ENCODE measurements around the gene RDH13. TPM values are rescaled to one million over a fixed set of nuclear protein-coding genes. Genes with fewer than 3 reads are reported as not detected.

The RDH13 gene
- total RNA-seq, 1 donor from 2014 or later, result 47.8 TPM

GRCh38 chr19:55094456-55095259 lies 31.7 kb upstream of the RDH13 start:
- no peak for ATAC-seq
- intact Hi-C loops (cut with DNase I), result no loop called here
- no peak for DNase-seq (ENCODE audit: missing footprints)

GRCh38 chr19:55092423-55093318 lies 29.7 kb upstream of the RDH13 start:
- DNase-seq (ENCODE audit: missing footprints), result no peak
- ATAC-seq, result no peak
- intact Hi-C loops (cut with DNase I), result no loop called here

DNA sequence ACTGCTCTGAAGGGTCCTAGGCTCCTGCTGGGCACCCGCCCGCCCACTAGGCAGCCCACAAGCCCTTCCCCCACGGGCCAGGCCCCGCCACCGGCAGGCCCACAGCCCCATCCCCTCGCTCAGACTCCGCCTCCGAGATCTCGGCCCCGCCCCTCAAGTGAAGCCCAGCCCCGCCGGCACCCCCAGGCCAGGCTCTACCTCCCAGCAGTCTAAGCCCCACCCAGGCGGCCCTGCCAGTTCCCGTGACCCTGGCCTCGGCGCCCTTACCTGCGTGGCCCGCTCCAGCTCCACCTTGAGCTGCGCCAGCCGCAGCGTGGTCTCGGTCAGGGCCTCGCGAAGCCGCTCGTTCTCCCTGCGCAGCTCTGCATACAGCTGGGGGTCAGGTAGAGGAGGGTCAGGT lies 29.0 kb upstream of the RDH13 start:
- intact Hi-C loops (cut with DNase I), result no loop called here
- DNase-seq (ENCODE audit: missing footprints) (no peak), ATAC-seq (no peak)

GRCh38 chr19:55091126-55091910 lies 28.4 kb upstream of the RDH13 start:
- intact Hi-C loops (cut with DNase I), result no loop called here
- ATAC-seq (no peak), DNase-seq (ENCODE audit: missing footprints) (no peak)

DNA sequence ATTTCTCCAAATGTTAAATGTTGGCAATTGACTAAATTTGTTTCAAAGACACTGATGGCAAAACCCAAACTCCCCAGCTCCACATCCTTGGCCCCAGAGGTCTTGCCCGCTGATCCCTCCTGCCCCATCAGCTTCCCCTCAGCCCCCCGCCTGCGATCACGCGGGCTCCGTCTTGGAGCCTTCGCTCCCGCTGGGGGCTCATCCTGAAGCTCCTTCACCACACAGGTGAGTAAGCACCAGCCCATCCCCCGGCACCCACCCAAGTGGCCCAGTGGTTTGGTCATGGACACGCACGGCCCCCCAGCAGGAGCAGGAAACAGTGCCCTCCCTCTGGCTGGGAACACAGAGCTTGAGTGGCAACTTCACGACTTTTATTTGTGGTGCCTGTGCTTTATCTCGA lies 27.6 kb upstream of the RDH13 start:
- ATAC-seq (no peak), DNase-seq (ENCODE audit: missing footprints) (no peak)
- intact Hi-C loops (cut with DNase I), result no loop called here

DNA sequence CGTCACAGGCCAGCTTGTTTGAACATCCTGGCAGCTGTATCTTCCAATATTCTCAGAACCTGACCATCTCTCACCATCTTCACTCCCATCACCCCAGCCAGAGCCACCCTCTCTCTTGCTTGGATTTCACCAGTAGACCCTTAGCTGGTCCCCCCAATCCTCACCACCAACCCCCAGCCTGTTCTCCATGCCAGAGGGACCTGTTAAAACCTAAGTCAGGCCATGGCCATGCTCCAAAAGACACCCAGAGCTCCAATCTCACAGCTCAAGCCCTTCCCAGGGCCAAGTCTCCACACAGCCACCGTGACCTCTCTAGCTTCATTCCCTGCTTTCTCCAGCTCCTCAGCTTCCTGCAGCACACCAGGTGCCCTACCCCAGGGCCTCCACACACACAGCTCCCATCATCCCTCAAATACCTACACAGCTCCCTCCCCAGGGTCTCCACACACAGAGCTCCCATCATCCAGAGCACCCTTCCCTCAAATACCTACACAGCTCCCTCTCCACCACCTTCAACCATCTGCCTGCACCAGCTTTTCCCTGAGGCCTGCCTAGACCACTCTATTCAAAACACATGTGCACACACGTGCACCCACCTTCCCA lies 26.5 kb upstream of the RDH13 start:
- DNase-seq (ENCODE audit: missing footprints) (no peak), ATAC-seq (no peak)
- intact Hi-C loops (cut with DNase I), result no loop called here

GRCh38 chr19:55088543-55089341 lies 25.8 kb upstream of the RDH13 start:
- ATAC-seq, result peak; percentile 28

GRCh38 chr19:55088021-55088451 lies 25.1 kb upstream of the RDH13 start:
- ATAC-seq (no peak), DNase-seq (ENCODE audit: missing footprints) (no peak)
- intact Hi-C loops (cut with DNase I), result no loop called here

More at GRCh38 chr19:55088543-55089341, 25.8 kb upstream of the RDH13 start:
- intact Hi-C loops (cut with DNase I), result no loop called here
- DNase-seq (ENCODE audit: missing footprints), result peak; percentile 85

- intact Hi-C loops (cut with DNase I), result loop anchor here (2.0 kb wide), 1 partner anchor 25 kb away; no protein-coding TSS in a partner anchor
- DNase-seq (ENCODE audit: missing footprints) (no peak), ATAC-seq (peak; percentile 27)
Observed at GRCh38 chr19:55087542-55087901, 24.6 kb upstream of the RDH13 start.

DNA sequence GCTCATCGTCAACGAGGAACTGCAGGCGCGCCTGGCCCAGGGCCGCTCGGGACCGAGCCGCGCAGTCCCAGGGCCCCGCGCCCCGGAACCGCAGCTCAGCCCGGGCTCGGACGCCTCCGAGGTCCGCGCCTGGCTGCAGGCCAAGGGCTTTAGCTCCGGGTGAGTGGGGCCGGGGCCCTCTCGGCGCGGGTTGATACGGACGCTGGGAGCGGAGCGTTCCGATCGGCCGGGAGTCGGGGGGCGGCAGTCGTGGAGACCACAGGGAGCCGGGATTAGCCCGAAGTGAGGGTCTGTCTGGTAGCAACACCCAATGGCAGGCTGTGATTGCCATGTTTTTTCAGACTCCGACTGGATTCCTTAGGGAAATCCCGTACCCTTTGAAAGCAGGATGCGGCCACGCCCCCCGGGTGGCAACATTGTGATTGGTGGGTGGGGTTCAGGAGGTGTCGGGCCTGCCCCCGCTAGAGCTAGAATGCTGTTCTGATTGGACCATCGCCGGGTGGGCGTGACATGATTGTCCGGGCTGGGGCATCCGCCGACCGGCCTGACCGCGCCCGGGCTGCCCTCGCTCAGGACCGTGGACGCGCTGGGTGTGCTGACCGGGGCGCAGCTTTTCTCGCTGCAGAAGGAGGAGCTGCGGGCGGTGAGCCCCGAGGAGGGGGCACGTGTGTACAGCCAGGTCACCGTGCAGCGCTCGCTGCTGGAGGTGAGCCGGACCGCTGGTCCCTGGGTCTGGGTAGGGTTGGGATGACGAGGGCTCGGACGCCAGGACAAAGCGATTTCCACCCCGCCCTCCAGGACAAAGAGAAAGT lies 24.0 kb upstream of the RDH13 start:
- peak; percentile 96 for DNase-seq (ENCODE audit: missing footprints)
- peak; percentile 86 for ATAC-seq
- intact Hi-C loops (cut with DNase I), result loop anchor here (2.0 kb wide), 1 partner anchor 26 kb away; no protein-coding TSS in a partner anchor

- intact Hi-C loops (cut with DNase I), result loop anchor here (2.0 kb wide), 1 partner anchor 27 kb away; no protein-coding TSS in a partner anchor
- DNase-seq (ENCODE audit: missing footprints) (no peak), ATAC-seq (no peak)
Observed at GRCh38 chr19:55085923-55086715, 23.2 kb upstream of the RDH13 start.

DNA sequence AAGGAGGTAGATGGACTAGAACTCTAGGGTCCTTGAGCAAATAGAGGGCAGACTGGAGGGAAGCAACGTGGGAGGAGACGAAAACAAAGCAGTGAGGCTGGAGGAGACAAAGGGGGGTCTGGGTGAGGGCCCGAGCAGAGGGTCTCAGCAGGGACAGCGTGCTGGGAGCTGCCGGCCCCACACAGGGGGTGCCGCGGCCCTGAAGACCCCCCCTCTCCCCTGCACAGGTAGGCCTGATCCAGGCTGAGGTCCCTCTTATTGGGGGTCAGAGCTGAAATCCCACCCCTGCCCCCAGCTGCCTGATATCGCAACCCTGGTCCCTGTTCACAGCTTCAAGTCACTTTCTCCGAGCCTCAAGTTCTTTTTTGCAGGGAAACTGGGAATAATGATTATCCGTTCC lies 21.5 kb upstream of the RDH13 start:
- no peak for DNase-seq (ENCODE audit: missing footprints)
- intact Hi-C loops (cut with DNase I), result no loop called here
- no peak for ATAC-seq

DNA sequence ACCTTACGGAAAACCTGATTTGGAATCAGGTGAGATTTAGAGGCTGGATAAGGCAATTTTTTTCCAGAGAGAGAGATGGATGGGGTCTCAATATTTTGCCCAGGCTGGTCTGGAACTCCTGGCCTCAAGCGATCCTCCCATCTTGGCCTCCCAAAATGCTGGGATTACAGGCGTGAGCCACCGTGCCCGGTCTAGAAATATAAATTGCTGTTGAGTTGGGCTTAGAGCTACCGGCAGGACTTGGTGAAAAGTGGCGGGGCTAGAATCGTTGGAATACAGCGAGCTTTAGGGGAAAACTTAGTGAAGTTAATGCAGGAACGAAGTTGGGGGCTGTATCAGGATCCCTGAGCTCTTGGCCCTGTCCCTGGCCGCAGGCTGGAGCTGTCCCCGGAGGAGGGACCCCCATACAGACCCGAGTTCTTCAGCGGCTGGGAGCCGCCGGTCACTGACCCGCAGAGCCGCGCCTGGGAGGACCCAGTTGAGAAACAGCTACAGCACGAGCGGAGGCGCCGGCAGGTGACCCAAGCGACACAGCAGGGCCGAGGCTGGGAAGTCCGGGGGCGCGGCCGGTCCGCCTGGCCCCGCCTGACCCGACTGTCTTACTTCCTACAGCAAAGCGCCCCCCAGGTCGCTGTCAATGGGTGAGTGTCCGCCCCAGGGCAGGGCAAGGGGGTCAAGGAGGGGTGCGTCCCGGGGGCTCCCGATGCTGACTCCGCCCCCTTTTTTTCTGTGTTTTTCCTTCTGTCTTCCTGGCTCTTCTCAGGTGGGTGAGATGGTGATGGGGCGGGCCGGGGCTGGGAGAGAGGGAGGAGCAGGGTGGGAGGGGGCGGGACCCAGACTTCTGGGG lies 20.3 kb upstream of the RDH13 start:
- intact Hi-C loops (cut with DNase I), result no loop called here
- no peak for ATAC-seq
- DNase-seq (ENCODE audit: missing footprints), result no peak

DNA sequence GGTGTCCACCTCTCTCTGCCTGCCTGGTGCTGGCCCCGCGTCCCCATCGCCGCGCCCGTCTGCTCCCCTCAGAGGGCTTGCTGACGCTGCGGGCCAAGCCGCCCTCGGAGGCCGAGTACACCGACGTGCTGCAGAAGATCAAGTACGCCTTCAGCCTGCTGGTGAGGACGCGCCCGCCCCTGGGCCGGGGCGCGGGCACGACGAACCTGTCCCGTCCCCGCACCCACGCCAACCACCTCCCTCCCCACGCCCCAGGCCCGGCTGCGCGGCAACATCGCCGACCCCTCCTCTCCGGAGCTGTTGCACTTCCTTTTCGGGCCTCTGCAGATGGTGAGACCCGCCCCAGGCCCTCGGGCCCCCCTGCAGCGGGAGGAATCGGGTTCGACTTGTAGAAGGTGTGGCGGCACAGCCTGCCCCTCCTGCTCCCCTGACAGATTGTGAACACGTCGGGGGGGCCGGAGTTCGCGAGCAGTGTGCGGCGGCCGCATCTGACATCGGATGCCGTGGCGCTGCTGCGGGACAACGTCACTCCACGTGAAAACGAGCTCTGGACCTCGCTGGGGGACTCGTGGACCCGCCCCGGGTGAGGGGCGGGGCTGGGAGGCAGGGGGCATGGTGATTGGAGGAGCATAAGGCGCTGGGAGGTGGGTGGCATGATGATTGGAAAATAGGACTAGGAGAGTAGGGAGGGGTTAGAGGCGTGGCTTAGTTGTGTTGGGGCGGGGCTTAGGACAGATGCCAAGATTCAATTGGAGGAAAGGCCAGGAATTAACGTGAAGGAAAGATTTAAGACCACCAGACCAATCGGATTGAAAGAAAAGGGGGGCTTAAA lies 19.3 kb upstream of the RDH13 start:
- intact Hi-C loops (cut with DNase I), result no loop called here
- DNase-seq (ENCODE audit: missing footprints), result no peak
- no peak for ATAC-seq

DNA sequence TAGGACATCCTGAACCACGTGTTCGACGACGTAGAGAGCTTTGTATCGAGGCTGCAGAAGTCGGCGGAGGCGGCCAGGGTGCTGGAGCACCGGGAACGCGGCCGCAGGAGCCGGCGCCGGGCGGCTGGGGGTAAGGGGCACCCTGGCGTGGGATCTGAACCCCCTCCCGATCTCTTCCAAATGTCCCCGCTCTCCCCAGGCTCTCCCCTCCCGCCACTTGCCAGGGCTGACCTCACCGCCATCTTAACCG lies 18.7 kb upstream of the RDH13 start:
- DNase-seq (ENCODE audit: missing footprints) (no peak), ATAC-seq (peak; percentile 1)
- intact Hi-C loops (cut with DNase I), result no loop called here

All from Right ventricle myocardium inferior (tissue), 1 donor.